ENCODE results near the gene RSKR.
"Not testable (repeated sequence)": the region's sequence is repeated elsewhere in the genome, so short reads cannot be mapped to it uniquely, and the experiment has no call there.

GRCh38 chr17:28659497-28659881 is 45.5 kb upstream of the RSKR start:
- not testable (repeated sequence) for TF ChIP-seq POLR2A (IDR thresholded peaks at IDR 0.05; ENCODE audit: low read depth); CTCF (IDR thresholded peaks at IDR 0.05)

All from esophagus muscularis mucosa (tissue), 3 donors.